Activated gamma-delta T cell (primary cell): ENCODE measurements around the gene CNN2.

ENCODE experiments used
- DNase-seq: peaks from one replicate; lab custom pipeline; 2025; lab: John Stamatoyannopoulos, UW
- total RNA-seq, 2 donors: gene quantifications; one replicate each; lab custom pipeline; 2026; lab: John Stamatoyannopoulos, UW

CNN2 gene
- 172 to 219 reads per million in 2 donors for total RNA-seq

- peak; percentile 59 for DNase-seq
These were observed at the start of gene CNN2 for GRCh38 chr19:1025960-1026782. TSS of gene CNN2 (plus strand) at chr19:1026608. CDS start at chr19:1026662, 54 bp downstream.

- DNase-seq = no peak
These were observed 49.3 kb upstream of the CNN2 start for GRCh38 chr19:977058-977464.

GRCh38 chr19:979318-979741 is 47.1 kb upstream of the CNN2 start:
- DNase-seq = no peak

GRCh38 chr19:980133-980998 is 46.0 kb upstream of the CNN2 start:
- no peak for DNase-seq

GRCh38 chr19:982567-983170 is 43.7 kb upstream of the CNN2 start:
- DNase-seq = peak; percentile 64

GRCh38 chr19:984165-984967 is 42.0 kb upstream of the CNN2 start, which contains the start of gene WDR18:
TSS of gene WDR18 (plus strand) at chr19:984345. CDS start at chr19:984354, 9 bp downstream.
- DNase-seq = peak; percentile 88

- DNase-seq = no peak
These were observed 40.3 kb upstream of the CNN2 start for GRCh38 chr19:986083-986482.

GRCh38 chr19:988081-988480 is 38.3 kb upstream of the CNN2 start:
- DNase-seq = no peak

GRCh38 chr19:988510-988909 is 37.9 kb upstream of the CNN2 start:
- DNase-seq = no peak

- DNase-seq = no peak
These were observed 36.9 kb upstream of the CNN2 start for GRCh38 chr19:989381-990081.

GRCh38 chr19:990119-990571 is 36.3 kb upstream of the CNN2 start:
- DNase-seq = no peak

GRCh38 chr19:990746-991145 is 35.7 kb upstream of the CNN2 start:
- no peak for DNase-seq

GRCh38 chr19:991174-991931 is 35.1 kb upstream of the CNN2 start:
- peak; percentile 67 for DNase-seq

GRCh38 chr19:991932-992669 is 34.3 kb upstream of the CNN2 start:
- no peak for DNase-seq

- no peak for DNase-seq
These were observed 33.7 kb upstream of the CNN2 start for GRCh38 chr19:992670-993055.

GRCh38 chr19:993361-993830 is 33.0 kb upstream of the CNN2 start:
- no peak for DNase-seq

GRCh38 chr19:993831-994393 is 32.5 kb upstream of the CNN2 start:
- DNase-seq = no peak

- DNase-seq = no peak
These were observed 31.9 kb upstream of the CNN2 start for GRCh38 chr19:994516-994915.
